HUES48 (cell line): ENCODE data around the gene CD5L.

Experiments
- H3K27ac ChIP-seq: one replicate; pipeline ENCODE4 v1.7.0; 2013; ENCODE audit warnings: low read depth, low read length, inconsistent platforms
- H3K27me3 ChIP-seq: 2 replicates; pipeline ENCODE4 v1.6.1; 2013; ENCODE audit warnings: mild to moderate bottlenecking, low read length; ENCODE audit not compliant: control insufficient read depth, insufficient read depth
- H3K36me3 ChIP-seq: 2 replicates; pipeline ENCODE4 v1.6.1; 2013; ENCODE audit warnings: low read length; ENCODE audit not compliant: control insufficient read depth, insufficient read depth
- H3K4me1 ChIP-seq: 2 replicates; pipeline ENCODE4 v1.6.1; 2013; ENCODE audit warnings: mild to moderate bottlenecking, low read length; ENCODE audit not compliant: control insufficient read depth, insufficient read depth
- H3K4me3 ChIP-seq: 2 replicates; pipeline ENCODE4 v1.5.1; 2013; ENCODE audit warnings: mild to moderate bottlenecking, low read depth, low read length
- H3K9ac ChIP-seq: 2 replicates; pipeline ENCODE4 v1.6.1; 2013; ENCODE audit warnings: mild to moderate bottlenecking, low read depth, low read length, moderate library complexity
- H3K9me3 ChIP-seq: 2 replicates; pipeline ENCODE4 v1.6.1; 2013; ENCODE audit warnings: low read length; ENCODE audit not compliant: control insufficient read depth, insufficient read depth

The CD5L gene

DNA sequence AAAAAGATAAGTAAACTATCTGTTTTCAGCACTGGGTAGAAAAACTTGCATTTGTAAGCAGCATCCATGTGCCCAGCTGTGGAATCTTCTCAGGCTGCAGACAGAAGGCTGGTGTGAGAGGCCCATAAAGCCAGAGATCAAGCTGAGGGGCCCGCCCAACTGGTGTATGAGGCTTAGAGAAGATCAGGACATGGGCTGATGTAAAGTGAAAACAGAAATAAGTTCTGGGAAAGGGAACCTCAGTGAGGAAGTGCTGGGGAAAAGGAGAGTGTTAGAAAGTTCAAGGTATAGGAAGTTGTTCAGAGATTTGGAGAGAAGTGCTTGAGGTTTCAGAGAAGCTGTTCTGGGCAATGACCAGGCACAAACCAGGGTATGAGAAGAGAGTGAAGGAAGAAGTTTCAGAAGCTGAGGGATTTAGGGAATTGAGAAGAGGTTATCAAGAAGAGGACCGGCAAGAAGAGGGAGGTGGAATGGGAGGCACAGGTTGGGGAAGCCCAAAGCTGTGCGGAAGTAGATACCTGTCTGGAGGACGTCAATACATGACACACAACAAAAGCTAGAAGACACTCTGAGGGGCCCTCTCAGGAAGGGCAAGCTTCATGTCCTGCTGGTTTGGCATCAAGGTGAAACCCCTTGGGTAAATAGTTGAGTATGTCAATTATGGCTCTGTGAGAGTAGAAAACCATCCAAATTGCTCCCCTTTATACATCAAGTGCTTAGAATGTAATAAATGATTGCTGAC is 2.7 kb upstream of the CD5L start:
- no peak overlapping the region for H3K27ac ChIP-seq
- H3K9me3 ChIP-seq, result no peaks in the 10 kb centered on the region
- no peaks in the 10 kb centered on the region for H3K27me3 ChIP-seq
- H3K4me3 ChIP-seq, result no peak overlapping the region
- H3K9ac ChIP-seq, result no peak overlapping the region
- H3K36me3 ChIP-seq, result no peaks in the 10 kb centered on the region
- H3K4me1 ChIP-seq, result no peaks in the 10 kb centered on the region

DNA sequence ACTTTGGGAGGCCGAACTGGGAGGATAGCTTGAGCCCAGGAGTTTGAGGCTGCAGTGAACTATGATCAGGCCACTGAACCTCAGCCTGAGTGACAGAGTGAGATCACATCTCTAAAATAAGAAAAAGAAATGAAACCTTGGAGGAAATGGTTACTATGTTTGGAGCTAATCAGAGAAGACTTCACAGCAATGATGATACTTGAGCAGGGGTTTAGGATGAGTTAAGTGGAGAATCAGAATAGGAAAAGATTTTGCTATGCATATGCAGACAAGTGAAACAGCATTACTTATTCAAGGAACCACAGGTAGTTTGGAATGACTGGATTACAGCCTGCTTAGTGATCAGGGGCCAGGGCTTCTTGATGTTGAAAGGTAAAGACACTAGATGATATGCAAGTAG is 1.3 kb upstream of the CD5L start:
- no peaks in the 10 kb centered on the region for H3K4me1 ChIP-seq
- H3K4me3 ChIP-seq, result no peak overlapping the region
- H3K9me3 ChIP-seq, result no peaks in the 10 kb centered on the region
- H3K27me3 ChIP-seq, result no peaks in the 10 kb centered on the region
- no peak overlapping the region for H3K9ac ChIP-seq
- no peak overlapping the region for H3K27ac ChIP-seq
- H3K36me3 ChIP-seq, result no peaks in the 10 kb centered on the region

GRCh38 chr1:157838966-157839365 is 2.6 kb downstream of the CD5L start:
- H3K27ac ChIP-seq, result no peak overlapping the region
- H3K36me3 ChIP-seq, result no peaks in the 10 kb centered on the region
- no peaks in the 10 kb centered on the region for H3K9me3 ChIP-seq
- H3K4me1 ChIP-seq, result no peaks in the 10 kb centered on the region
- H3K4me3 ChIP-seq, result no peak overlapping the region
- H3K27me3 ChIP-seq, result no peaks in the 10 kb centered on the region
- no peak overlapping the region for H3K9ac ChIP-seq

- no peaks in the 10 kb centered on the region for H3K36me3 ChIP-seq
- H3K27me3 ChIP-seq, result no peaks in the 10 kb centered on the region
- no peaks in the 10 kb centered on the region for H3K4me1 ChIP-seq
- no peak overlapping the region for H3K4me3 ChIP-seq
- H3K9me3 ChIP-seq, result no peaks in the 10 kb centered on the region
- no peak overlapping the region for H3K27ac ChIP-seq
- no peak overlapping the region for H3K9ac ChIP-seq
Observed at GRCh38 chr1:157834430-157834829, 7.2 kb downstream of the CD5L start.

- Histone ChIP-seq H3K4me3 (no peak overlapping the region), H3K9me3 (no peaks in the 10 kb centered on the region), H3K27me3 (no peaks in the 10 kb centered on the region), H3K36me3 (no peaks in the 10 kb centered on the region), H3K27ac (no peak overlapping the region), H3K9ac (no peak overlapping the region), H3K4me1 (no peaks in the 10 kb centered on the region)
Observed at GRCh38 chr1:157833145-157833544, 8.5 kb downstream of the CD5L start.

GRCh38 chr1:157831968-157832626 is 9.5 kb downstream of the CD5L start:
- no peaks in the 10 kb centered on the region for H3K9me3 ChIP-seq
- H3K4me3 ChIP-seq, result no peak overlapping the region
- no peak overlapping the region for H3K27ac ChIP-seq
- no peaks in the 10 kb centered on the region for H3K36me3 ChIP-seq
- H3K4me1 ChIP-seq, result no peaks in the 10 kb centered on the region
- H3K27me3 ChIP-seq, result no peaks in the 10 kb centered on the region
- no peak overlapping the region for H3K9ac ChIP-seq

- H3K9me3 ChIP-seq, result no peaks in the 10 kb centered on the region
- H3K27ac ChIP-seq, result no peak overlapping the region
- H3K27me3 ChIP-seq, result no peaks in the 10 kb centered on the region
- no peaks in the 10 kb centered on the region for H3K4me1 ChIP-seq
- no peak overlapping the region for H3K4me3 ChIP-seq
- no peaks in the 10 kb centered on the region for H3K36me3 ChIP-seq
- H3K9ac ChIP-seq, result no peak overlapping the region
Observed at GRCh38 chr1:157830887-157831286, 10.7 kb downstream of the CD5L start.

DNA sequence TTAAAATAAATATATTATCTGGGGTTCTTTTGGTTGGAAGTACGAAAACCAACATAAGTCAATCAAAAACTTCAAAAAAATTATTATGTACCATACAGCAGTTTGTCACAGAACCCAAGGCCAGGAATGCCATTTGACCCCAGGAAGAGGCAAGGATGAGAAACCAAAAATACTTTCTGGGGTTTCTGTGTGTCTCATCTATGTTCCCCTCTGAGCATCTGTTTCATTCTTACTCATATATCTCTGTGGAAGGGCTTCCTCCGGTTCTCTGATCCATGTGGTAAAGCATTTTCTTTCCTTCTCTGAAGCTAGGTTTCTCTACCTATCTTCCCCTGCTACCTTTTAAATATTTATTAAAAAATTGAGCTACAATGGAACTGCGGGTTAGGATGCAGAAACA is 11.9 kb downstream of the CD5L start:
- Histone ChIP-seq H3K36me3 (no peaks in the 10 kb centered on the region), H3K9me3 (no peaks in the 10 kb centered on the region), H3K4me3 (no peak overlapping the region), H3K9ac (no peak overlapping the region), H3K27ac (no peak overlapping the region), H3K4me1 (no peaks in the 10 kb centered on the region), H3K27me3 (no peaks in the 10 kb centered on the region)

DNA sequence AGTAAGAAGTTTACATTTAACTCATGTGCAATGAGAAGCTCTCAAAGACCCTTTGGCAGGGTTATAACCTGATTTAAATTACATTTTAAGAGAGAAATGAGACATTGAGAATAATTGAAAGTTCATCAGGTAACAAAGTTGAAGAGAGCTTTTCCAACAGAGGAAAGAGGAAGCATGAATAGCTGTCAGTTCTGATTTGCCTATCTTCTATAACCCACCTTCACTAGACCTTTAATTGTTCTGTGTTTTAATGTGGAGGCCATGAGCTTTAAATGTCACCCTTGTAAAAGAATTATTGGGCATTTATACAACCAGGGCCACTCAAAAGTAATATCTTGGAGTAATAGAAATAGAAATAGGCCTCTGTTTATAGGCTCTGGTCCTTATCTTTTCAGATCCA is 12.4 kb downstream of the CD5L start:
- Histone ChIP-seq H3K4me3 (no peak overlapping the region), H3K27ac (no peak overlapping the region), H3K9ac (no peak overlapping the region), H3K27me3 (no peaks in the 10 kb centered on the region), H3K4me1 (no peaks in the 10 kb centered on the region), H3K36me3 (no peaks in the 10 kb centered on the region), H3K9me3 (no peaks in the 10 kb centered on the region)

- no peaks in the 10 kb centered on the region for H3K9me3 ChIP-seq
- no peaks in the 10 kb centered on the region for H3K4me1 ChIP-seq
- no peak overlapping the region for H3K4me3 ChIP-seq
- H3K9ac ChIP-seq, result no peak overlapping the region
- no peaks in the 10 kb centered on the region for H3K27me3 ChIP-seq
- H3K36me3 ChIP-seq, result no peaks in the 10 kb centered on the region
- no peak overlapping the region for H3K27ac ChIP-seq
Observed at GRCh38 chr1:157820299-157820698, 21.3 kb downstream of the CD5L start.

DNA sequence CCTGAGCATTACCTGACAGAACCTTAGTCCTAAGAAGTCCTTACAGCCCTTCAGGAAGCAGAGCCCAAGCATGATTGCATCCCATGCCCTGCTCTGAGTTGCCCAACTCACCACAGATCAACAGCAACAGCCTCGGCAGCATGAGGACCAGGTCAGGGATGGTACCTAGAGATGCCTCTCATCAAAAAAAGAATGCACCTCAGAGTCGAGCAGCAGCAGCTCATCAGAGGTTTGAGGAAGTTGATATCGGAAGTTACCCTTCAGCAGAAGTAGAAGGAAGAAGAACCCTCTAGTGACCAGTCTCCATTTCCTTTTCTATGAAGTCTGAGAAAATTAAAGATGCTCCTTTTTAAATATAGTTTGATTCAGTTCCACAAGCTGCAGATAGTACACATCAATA is 21.7 kb downstream of the CD5L start, which contains the start of gene FCRL1:
Gene FCRL1, minus strand, starts transcription at position 225 of the 400 bp plus-strand sequence. Its CDS starts 83 bp downstream, at position 142.
- H3K27me3 ChIP-seq, result no peaks in the 10 kb centered on the region
- no peak within 1 kb of the TSS for H3K27ac ChIP-seq
- no peaks in the 10 kb centered on the region for H3K36me3 ChIP-seq
- no peak within 1 kb of the TSS for H3K9ac ChIP-seq
- H3K4me3 ChIP-seq, result no peak within 1 kb of the TSS
- no peaks in the 10 kb centered on the region for H3K4me1 ChIP-seq
- H3K9me3 ChIP-seq, result no peaks in the 10 kb centered on the region
